Ovary (tissue), 9 donors: ENCODE data around the gene ABI3. TPM values are rescaled to one million over a fixed set of nuclear protein-coding genes. Genes with fewer than 3 reads are reported as not detected.

Experiments used
- DNase-seq, 5 donors: peaks; one replicate each; pipeline ENCODE4 v3.0.0-alpha.2; 2019 to 2020
- H3K27ac ChIP-seq, 2 donors: fragments of 200-600 bp; one replicate each; pipeline versions ENCODE4 v1.5.1 to v1.8.0; 2019 to 2022
- H3K27me3 ChIP-seq: fragments of 200-600 bp; one replicate; pipeline ENCODE4 v1.8.0; 2022
- H3K36me3 ChIP-seq: fragments of 200-600 bp; sonication (generic); one replicate; pipeline ENCODE4 v1.5.1; 2019
- H3K4me1 ChIP-seq: one replicate; pipeline ENCODE4 v1.8.1; 2013; ENCODE audit warnings: mild to moderate bottlenecking, moderate library complexity; ENCODE audit not compliant: insufficient read depth
- H3K4me3 ChIP-seq: fragments of 200-600 bp; sonication (generic); one replicate; pipeline ENCODE4 v1.5.1; 2017
- H3K9me3 ChIP-seq, 2 donors: fragments of 200-600 bp in 1 of 2; sonication (generic) in 1 of 2; one replicate each; pipeline versions ENCODE4 v1.5.1 to v1.8.1; 2013 to 2019; ENCODE audit warnings: mild to moderate bottlenecking in 1 of 2, moderate library complexity in 1 of 2
- CTCF ChIP-seq, 3 donors: fragments of 450-650 bp in 2 of 3; fragments of 200-600 bp in 1 of 3; IDR thresholded peaks; one replicate each; pipeline versions ENCODE4 v1.5.1 to v1.8.0; 2016 to 2022; ENCODE audit warnings: antibody characterized with exemption in 3 of 3, mild to moderate bottlenecking in 1 of 3
- EP300 ChIP-seq: sonication (generic); formaldehyde crosslinking; IDR thresholded peaks from one replicate; pipeline ENCODE4 v1.6.1; 2017; ENCODE audit warnings: antibody characterized with exemption
- POLR2A ChIP-seq: fragments of 450-650 bp; IDR thresholded peaks from one replicate; pipeline ENCODE4 v1.6.1; 2017; ENCODE audit warnings: antibody characterized with exemption, mild to moderate bottlenecking, moderate library complexity
- WGBS, 3 donors: extraction: QIAGEN DNeasy Blood & Tissue Kit in 1 of 3; methylation state at CpG; one replicate each; pipeline versions ENCODE4 v1.1.5 to v1.1.7; 2013 to 2017; 5-methylcytosine and 5-hydroxymethylcytosine counted together
- intact Hi-C, 4 donors: fragments of 100-400 bp; cut with DNase I; formaldehyde crosslinking; loops; one replicate each; pipeline versions ENCODE4 v1.11.0 to v1.15.1; 2022 to 2023
- polyA plus RNA-seq, 2 donors: library from polyadenylated mRNA; stranded (reverse); fragments of 200-250 nt in 1 of 2; fragments of 350-450 nt in 1 of 2; fragmentation: Illumina TruSeq in 1 of 2; extraction: RNeasy Lipid Tissue Mini Kit (QIAGEN cat#74804) in 1 of 2; gene quantifications; one replicate each; pipeline ENCODE4 v1.2.3, GENCODE V29; 2013 to 2014
- total RNA-seq, 7 donors: library from RNA; depleted of rRNA in 2 of 7; stranded (reverse); fragments of >200 nt in 2 of 7; fragmentation: NEBNext Ultra II Directional in 3 of 7; extraction: Animal tissue kit (Norgen Biotek cat#: 25700) in 3 of 7; gene quantifications; one replicate each; pipeline versions ENCODE4 v1.1.0 to v1.2.4, GENCODE V29; 2016 to 2023
- donor health status: DM: no; HTN: no; CAD: no; lungs with moderate emphysema.
- donor health status: DM: no; HTN: no; CAD: no.
- donor health status: Bipolar disorder and iron deficiency.
- donor health status: DM: yes; HTN: yes; CAD: no.
- donor health status: DM: no; HTN: no; CAD: no.
- donor health status: DM: yes; HTN: yes; CAD: no.

The ABI3 gene
- total and polyA plus RNA-seq, 9 donors = 2.3 to 6.7 (median 4.4) TPM

GRCh38 chr17:49218941-49219913 is 8.7 kb downstream of the ABI3 start:
- H3K4me3 ChIP-seq = no peak overlapping the region
- H3K4me1 ChIP-seq = peaks cover 2% of the 10 kb centered on the region
- H3K36me3 ChIP-seq = no peaks in the 10 kb centered on the region
- WGBS, 3 donors = 54 to 62% (median 61%) methylated on average over 37 of the region's 37 CpGs
- DNase-seq = no peak
- H3K27ac ChIP-seq = no peak overlapping the region
- peaks cover under 1% of the 10 kb centered on the region for H3K27me3 ChIP-seq
- TF ChIP-seq CTCF (IDR thresholded peaks at IDR 0.05) (no peak), EP300 (no peak)
- intact Hi-C loops = no loop called here
- H3K9me3 ChIP-seq = no peaks in the 10 kb centered on the region

GRCh38 chr17:49219987-49220386 is 9.5 kb downstream of the ABI3 start:
- H3K4me1 ChIP-seq = peaks cover 3% of the 10 kb centered on the region
- H3K27me3 ChIP-seq = peaks cover 2% of the 10 kb centered on the region
- TF ChIP-seq CTCF (IDR thresholded peaks at IDR 0.05) (no peak), EP300 (no peak), POLR2A (no peak)
- WGBS, 3 donors = 71 to 74% (median 71%) methylated on average over 12 to 15 of the region's 15 CpGs
- no peak for DNase-seq
- no peaks in the 10 kb centered on the region for H3K9me3 ChIP-seq
- H3K27ac ChIP-seq = no peak overlapping the region
- H3K36me3 ChIP-seq = no peaks in the 10 kb centered on the region
- no peak overlapping the region for H3K4me3 ChIP-seq
- intact Hi-C loops = loop anchor here in 1 of 4 donors (10.0 kb wide), 1 partner anchor 45 kb away; no protein-coding TSS in a partner anchor

GRCh38 chr17:49223168-49223516 is 12.6 kb downstream of the ABI3 start:
- intact Hi-C loops = loop anchor here in 1 of 4 donors (10.0 kb wide), 1 partner anchor 48 kb away; no protein-coding TSS in a partner anchor
- no peaks in the 10 kb centered on the region for H3K9me3 ChIP-seq
- H3K27me3 ChIP-seq = peaks cover 2% of the 10 kb centered on the region
- TF ChIP-seq CTCF (IDR thresholded peaks at IDR 0.05) (no peak), EP300 (no peak), POLR2A (no peak)
- no peak overlapping the region for H3K27ac ChIP-seq
- H3K36me3 ChIP-seq = no peaks in the 10 kb centered on the region
- 20 to 26% (median 22%) methylated on average over 9 of the region's 9 CpGs for WGBS, 3 donors
- no peak for DNase-seq
- no peak overlapping the region for H3K4me3 ChIP-seq
- peaks cover 3% of the 10 kb centered on the region for H3K4me1 ChIP-seq

- peak in 4 of 5 donors; percentile 41 to 62 (median 52) for DNase-seq
- TF ChIP-seq CTCF (IDR thresholded peaks at IDR 0.05) (peak; percentile 8 to 38 (median 38)), POLR2A (no peak)
- intact Hi-C loops = loop anchor here in 1 of 4 donors (10.0 kb wide), 1 partner anchor 49 kb away; no protein-coding TSS in a partner anchor
- peaks cover 2% of the 10 kb centered on the region for H3K27me3 ChIP-seq
- H3K4me1 ChIP-seq = peaks cover 3% of the 10 kb centered on the region
- H3K9me3 ChIP-seq = no peaks in the 10 kb centered on the region
- no peaks in the 10 kb centered on the region for H3K36me3 ChIP-seq
- no peak overlapping the region for H3K4me3 ChIP-seq
- H3K27ac ChIP-seq = no peak overlapping the region
- 1 to 4% (median 3%) methylated on average over 31 of the region's 31 CpGs for WGBS, 3 donors
Observed at GRCh38 chr17:49223517-49224197, 13.2 kb downstream of the ABI3 start.
